ENCODE measurements around the gene CCL26. TPM values are rescaled to one million over a fixed set of nuclear protein-coding genes. Genes with fewer than 3 reads are reported as not detected.

CCL26 gene
- total RNA-seq, result not detected in 2 replicates

GRCh38 chr7:75772081-75773077 is at the start of gene CCL26:
Gene CCL26, minus strand, starts transcription at chr7:75772211. Its CDS starts 35 bp downstream, at chr7:75772176.
- ChIA-PET POLR2A (interaction anchor here (0.7 kb wide), 1 partner anchor 31 kb away, joined by 5 read pairs; no protein-coding TSS in a partner anchor), CTCF (interaction anchor here (1.2 kb wide), 1 partner anchor 10 kb away, joined by 6 read pairs; no protein-coding TSS in a partner anchor)
- no peaks in the 10 kb centered on the region for H3K9me3 Mint-ChIP-seq
- no peak for ATAC-seq (ENCODE audit: low read depth)
- no peaks in the 10 kb centered on the region for H3K36me3 Mint-ChIP-seq (ENCODE audit: low read depth)
- no peak for TF ChIP-seq CTCF (IDR thresholded peaks at IDR 0.05)
- H3K27ac Mint-ChIP-seq, result no peak within 1 kb of the TSS
- DNase-seq, result no peak
- intact Hi-C loops (cut with micrococcal nuclease), result no loop called here
- no peaks in the 10 kb centered on the region for H3K27me3 Mint-ChIP-seq
- peaks cover 6% of the 10 kb centered on the region for H3K4me1 Mint-ChIP-seq
- H3K4me3 Mint-ChIP-seq, result no peak within 1 kb of the TSS

GRCh38 chr7:75820688-75821087 is 48.7 kb upstream of the CCL26 start:
- no peaks in the 10 kb centered on the region for H3K4me1 Mint-ChIP-seq
- no peaks in the 10 kb centered on the region for H3K9me3 Mint-ChIP-seq
- no peak overlapping the region for H3K4me3 Mint-ChIP-seq
- no peaks in the 10 kb centered on the region for H3K36me3 Mint-ChIP-seq (ENCODE audit: low read depth)
- TF ChIP-seq CTCF (IDR thresholded peaks at IDR 0.05), result no peak
- no peak for ATAC-seq (ENCODE audit: low read depth)
- H3K27me3 Mint-ChIP-seq, result peaks cover 17% of the 10 kb centered on the region
- CTCF ChIA-PET, result no interaction called here
- H3K27ac Mint-ChIP-seq, result no peak overlapping the region
- intact Hi-C loops (cut with micrococcal nuclease), result no loop called here
- POLR2A ChIA-PET, result no interaction called here
- no peak for DNase-seq

GRCh38 chr7:75819711-75820110 is 47.7 kb upstream of the CCL26 start:
- ChIA-PET CTCF (no interaction called here), POLR2A (no interaction called here)
- Mint-ChIP-seq H3K27ac (no peak overlapping the region), H3K9me3 (no peaks in the 10 kb centered on the region), H3K4me1 (no peaks in the 10 kb centered on the region), H3K4me3 (no peak overlapping the region), H3K27me3 (peaks cover 17% of the 10 kb centered on the region), H3K36me3 (ENCODE audit: low read depth) (no peaks in the 10 kb centered on the region)
- TF ChIP-seq CTCF (IDR thresholded peaks at IDR 0.05), result no peak
- ATAC-seq (ENCODE audit: low read depth) (no peak), DNase-seq (no peak)
- intact Hi-C loops (cut with micrococcal nuclease), result no loop called here

- H3K4me3 Mint-ChIP-seq, result no peak overlapping the region
- DNase-seq (no peak), ATAC-seq (ENCODE audit: low read depth) (no peak)
- no peaks in the 10 kb centered on the region for H3K9me3 Mint-ChIP-seq
- H3K36me3 Mint-ChIP-seq (ENCODE audit: low read depth), result no peaks in the 10 kb centered on the region
- ChIA-PET CTCF (no interaction called here), POLR2A (no interaction called here)
- H3K27me3 Mint-ChIP-seq, result peaks cover 15% of the 10 kb centered on the region
- intact Hi-C loops (cut with micrococcal nuclease), result no loop called here
- H3K27ac Mint-ChIP-seq, result no peak overlapping the region
- H3K4me1 Mint-ChIP-seq, result no peaks in the 10 kb centered on the region
- no peak for TF ChIP-seq CTCF (IDR thresholded peaks at IDR 0.05)
Measured at GRCh38 chr7:75818472-75818871, 46.5 kb upstream of the CCL26 start.

- ATAC-seq (ENCODE audit: low read depth) (no peak), DNase-seq (no peak)
- Mint-ChIP-seq H3K4me3 (no peak overlapping the region), H3K27me3 (peaks cover 18% of the 10 kb centered on the region), H3K9me3 (no peaks in the 10 kb centered on the region), H3K36me3 (ENCODE audit: low read depth) (no peaks in the 10 kb centered on the region), H3K27ac (no peak overlapping the region), H3K4me1 (no peaks in the 10 kb centered on the region)
- POLR2A ChIA-PET, result no interaction called here
- no peak for TF ChIP-seq CTCF (IDR thresholded peaks at IDR 0.05)
- intact Hi-C loops (cut with micrococcal nuclease), result no loop called here
- CTCF ChIA-PET, result no interaction called here
Measured at GRCh38 chr7:75817116-75817515, 45.1 kb upstream of the CCL26 start.
